Peyer's patch (tissue), 4 donors: ENCODE measurements around the gene DUSP7. TPM values are rescaled to one million over a fixed set of nuclear protein-coding genes. Genes with fewer than 3 reads are reported as not detected.

Experiments used
- DNase-seq, 3 donors: peaks; one replicate each; pipeline ENCODE4 v3.0.0-alpha.2; 2017 to 2019
- H3K27ac ChIP-seq, 4 donors: fragments of 200-600 bp; sonication (generic); one replicate each; pipeline ENCODE4 v1.5.1; 2016 to 2019
- H3K27me3 ChIP-seq, 2 donors: fragments of 200-600 bp; sonication (generic); one replicate each; pipeline ENCODE4 v1.5.1; 2019
- H3K36me3 ChIP-seq, 3 donors: fragments of 200-600 bp; sonication (generic); one replicate each; pipeline ENCODE4 v1.5.1; 2016 to 2019
- H3K4me1 ChIP-seq, 4 donors: fragments of 200-600 bp; sonication (generic); one replicate each; pipeline ENCODE4 v1.5.1; 2016 to 2019
- H3K4me3 ChIP-seq, 4 donors: fragments of 200-600 bp; sonication (generic); 1 replicate in 3 of 4; 2 replicates in 1 of 4; pipeline ENCODE4 v1.5.1; 2016 to 2019; ENCODE audit warnings: mild to moderate bottlenecking in 1 of 4
- H3K9me3 ChIP-seq, 4 donors: fragments of 200-600 bp; sonication (generic); one replicate each; pipeline ENCODE4 v1.5.1; 2016 to 2019; ENCODE audit warnings: mild to moderate bottlenecking in 1 of 4
- POLR2A ChIP-seq, 2 donors: fragments of 450-650 bp; IDR thresholded peaks; one replicate each; pipeline ENCODE4 v1.5.1; 2017; ENCODE audit warnings: antibody characterized with exemption in 2 of 2, mild to moderate bottlenecking in 2 of 2, moderate library complexity in 2 of 2
- total RNA-seq, 4 donors: library from RNA; depleted of rRNA; stranded (reverse); fragments of >200 nt; gene quantifications; one replicate each; pipeline ENCODE4 v1.1.0, GENCODE V29; 2016
- TF ChIP-seq, protein P1 (sequence below), 6 experiments: fragments of 450-650 bp in 4 of 6; fragments of 200-600 bp in 2 of 6; sonication (generic) in 1 of 6; IDR thresholded peaks; one replicate each; pipeline ENCODE4 v1.5.1; 2017 to 2019; ENCODE audit warnings: antibody characterized with exemption in 6 of 6, mild to moderate bottlenecking in 3 of 6, moderate library complexity in 1 of 6

The DUSP7 gene
- total RNA-seq, 4 donors from 2014 or later, result 3.3 to 7.1 (median 6.0) TPM

DNA sequence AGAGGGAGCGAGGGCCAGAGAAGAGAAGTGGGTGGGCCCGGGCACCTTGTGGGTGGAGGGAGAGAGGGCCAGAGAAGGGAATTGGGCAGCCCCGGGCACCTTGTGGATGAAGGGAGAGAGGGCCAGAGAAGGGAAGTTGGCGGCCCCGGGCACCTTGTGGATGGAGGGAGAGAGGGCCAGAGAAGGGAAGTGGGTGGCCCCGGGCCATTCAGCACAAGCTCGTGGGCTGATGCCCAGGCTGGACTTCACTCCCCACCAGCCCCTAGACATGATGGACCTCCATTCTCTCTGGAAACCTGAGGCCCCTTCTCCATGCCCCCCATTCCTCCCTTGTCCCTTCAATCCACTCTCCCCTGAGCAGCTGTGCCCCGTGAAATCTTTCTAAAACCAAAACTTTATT lies 15.8 kb downstream of the DUSP7 start:
- TF ChIP-seq, protein P1, sequence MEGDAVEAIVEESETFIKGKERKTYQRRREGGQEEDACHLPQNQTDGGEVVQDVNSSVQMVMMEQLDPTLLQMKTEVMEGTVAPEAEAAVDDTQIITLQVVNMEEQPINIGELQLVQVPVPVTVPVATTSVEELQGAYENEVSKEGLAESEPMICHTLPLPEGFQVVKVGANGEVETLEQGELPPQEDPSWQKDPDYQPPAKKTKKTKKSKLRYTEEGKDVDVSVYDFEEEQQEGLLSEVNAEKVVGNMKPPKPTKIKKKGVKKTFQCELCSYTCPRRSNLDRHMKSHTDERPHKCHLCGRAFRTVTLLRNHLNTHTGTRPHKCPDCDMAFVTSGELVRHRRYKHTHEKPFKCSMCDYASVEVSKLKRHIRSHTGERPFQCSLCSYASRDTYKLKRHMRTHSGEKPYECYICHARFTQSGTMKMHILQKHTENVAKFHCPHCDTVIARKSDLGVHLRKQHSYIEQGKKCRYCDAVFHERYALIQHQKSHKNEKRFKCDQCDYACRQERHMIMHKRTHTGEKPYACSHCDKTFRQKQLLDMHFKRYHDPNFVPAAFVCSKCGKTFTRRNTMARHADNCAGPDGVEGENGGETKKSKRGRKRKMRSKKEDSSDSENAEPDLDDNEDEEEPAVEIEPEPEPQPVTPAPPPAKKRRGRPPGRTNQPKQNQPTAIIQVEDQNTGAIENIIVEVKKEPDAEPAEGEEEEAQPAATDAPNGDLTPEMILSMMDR (IDR thresholded peaks at IDR 0.05), result no peak
- TF ChIP-seq POLR2A (IDR thresholded peaks at IDR 0.05), result no peak
- H3K4me1 ChIP-seq, result no peaks in the 10 kb centered on the region
- no peaks in the 10 kb centered on the region for H3K27me3 ChIP-seq
- no peaks in the 10 kb centered on the region for H3K9me3 ChIP-seq
- H3K36me3 ChIP-seq, result no peaks in the 10 kb centered on the region
- H3K27ac ChIP-seq, result no peak overlapping the region
- H3K4me3 ChIP-seq, result no peak overlapping the region
- no peak for DNase-seq

DNA sequence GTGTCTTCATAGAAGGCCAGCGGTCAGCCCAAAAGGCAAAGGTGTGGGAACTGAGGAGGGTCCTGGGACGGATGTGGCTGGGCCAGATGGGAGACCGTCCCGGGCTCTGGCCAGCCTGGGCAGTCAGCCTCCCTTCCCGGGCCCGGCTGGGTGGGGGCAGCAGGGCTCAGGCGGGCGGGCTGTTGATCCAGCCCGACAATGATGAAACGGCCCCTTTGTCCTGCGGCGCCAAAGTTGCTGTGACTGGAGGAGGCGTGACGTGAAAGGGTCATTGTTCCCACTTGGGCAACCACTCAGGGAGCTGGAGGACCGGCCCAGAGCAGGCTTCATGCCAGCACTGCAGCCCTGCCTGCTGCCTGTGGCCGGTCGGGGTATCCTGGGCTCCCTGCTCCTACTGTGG lies 16.5 kb downstream of the DUSP7 start:
- H3K27ac ChIP-seq, result no peak overlapping the region
- TF ChIP-seq, protein P1 (IDR thresholded peaks at IDR 0.05), result no peak
- TF ChIP-seq POLR2A (IDR thresholded peaks at IDR 0.05), result no peak
- H3K4me1 ChIP-seq, result no peaks in the 10 kb centered on the region
- H3K4me3 ChIP-seq, result no peak overlapping the region
- peak in 1 of 3 donors; percentile 53 for DNase-seq
- no peaks in the 10 kb centered on the region for H3K9me3 ChIP-seq
- H3K27me3 ChIP-seq, result no peaks in the 10 kb centered on the region
- no peaks in the 10 kb centered on the region for H3K36me3 ChIP-seq

DNA sequence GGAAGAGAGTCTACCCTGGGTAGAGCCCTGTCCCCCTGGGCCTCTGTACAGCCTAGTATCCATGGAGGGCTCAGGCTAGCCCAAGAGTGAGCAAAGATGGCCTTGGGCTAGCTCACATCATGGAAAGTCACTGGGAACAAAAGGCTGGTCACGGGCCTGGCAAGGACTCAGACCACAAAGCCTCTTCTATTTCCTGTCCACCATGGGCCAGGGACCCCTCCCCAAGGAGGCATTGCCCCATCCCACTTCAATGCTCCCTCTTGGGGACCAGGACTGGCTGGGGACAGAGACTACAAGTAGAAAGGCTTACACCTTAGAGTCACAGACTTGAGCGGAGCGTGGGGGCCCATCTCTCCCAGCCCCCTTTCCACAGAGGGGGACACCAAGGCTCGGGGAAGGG lies 16.9 kb downstream of the DUSP7 start:
- no peaks in the 10 kb centered on the region for H3K4me1 ChIP-seq
- no peaks in the 10 kb centered on the region for H3K9me3 ChIP-seq
- DNase-seq, result no peak
- TF ChIP-seq POLR2A (IDR thresholded peaks at IDR 0.05), result no peak
- TF ChIP-seq, protein P1 (IDR thresholded peaks at IDR 0.05), result no peak
- H3K36me3 ChIP-seq, result no peaks in the 10 kb centered on the region
- H3K27ac ChIP-seq, result no peak overlapping the region
- no peak overlapping the region for H3K4me3 ChIP-seq
- no peaks in the 10 kb centered on the region for H3K27me3 ChIP-seq

DNA sequence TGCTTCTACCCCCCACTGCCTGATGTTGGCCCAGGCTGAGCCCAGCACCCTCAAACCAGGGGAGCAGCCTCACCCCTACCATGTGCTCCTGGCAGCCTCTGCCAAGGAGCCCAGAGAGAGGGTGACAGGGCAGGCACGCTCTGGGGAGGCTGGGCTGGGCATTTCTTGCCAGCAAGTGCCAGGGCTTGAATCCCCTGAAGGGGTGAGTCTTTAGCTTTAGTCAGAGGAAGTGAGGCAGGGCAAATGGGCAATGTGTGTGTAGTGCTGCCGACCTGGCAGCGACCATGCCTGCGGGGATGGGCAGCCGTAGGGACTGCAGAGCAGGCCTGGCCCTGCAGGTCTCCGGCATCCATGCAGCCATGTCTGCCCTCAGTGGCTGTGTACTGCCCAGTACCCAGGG lies 18.1 kb downstream of the DUSP7 start:
- H3K27me3 ChIP-seq, result no peaks in the 10 kb centered on the region
- H3K27ac ChIP-seq, result no peak overlapping the region
- no peaks in the 10 kb centered on the region for H3K36me3 ChIP-seq
- H3K9me3 ChIP-seq, result no peaks in the 10 kb centered on the region
- no peak for DNase-seq
- TF ChIP-seq, protein P1 (IDR thresholded peaks at IDR 0.05), result no peak
- TF ChIP-seq POLR2A (IDR thresholded peaks at IDR 0.05), result no peak
- no peak overlapping the region for H3K4me3 ChIP-seq
- H3K4me1 ChIP-seq, result no peaks in the 10 kb centered on the region

DNA sequence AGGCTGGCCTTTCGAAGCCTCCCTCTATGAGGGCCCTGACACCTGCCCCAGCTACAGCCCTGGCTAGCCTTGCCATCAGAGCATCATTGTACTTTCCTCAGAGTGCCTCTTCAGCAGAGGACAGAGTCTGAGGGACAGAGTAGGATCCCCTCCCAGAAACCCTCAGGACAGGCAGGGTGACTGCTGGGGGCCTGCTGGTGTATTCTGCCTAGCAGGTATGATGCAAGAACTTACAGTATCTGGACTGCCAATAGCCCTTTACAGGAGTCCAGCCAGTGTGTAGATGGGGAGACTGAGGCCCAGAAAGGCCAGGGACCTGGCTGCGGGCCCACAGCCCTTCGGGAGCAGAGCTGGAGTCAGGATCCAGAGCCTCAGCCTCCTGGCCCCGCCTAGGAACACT lies 19.1 kb downstream of the DUSP7 start:
- no peak for TF ChIP-seq POLR2A (IDR thresholded peaks at IDR 0.05)
- TF ChIP-seq, protein P1 (IDR thresholded peaks at IDR 0.05), result no peak
- Histone ChIP-seq H3K27ac (no peak overlapping the region), H3K9me3 (no peaks in the 10 kb centered on the region), H3K4me3 (no peak overlapping the region), H3K36me3 (no peaks in the 10 kb centered on the region), H3K4me1 (no peaks in the 10 kb centered on the region), H3K27me3 (no peaks in the 10 kb centered on the region)
- DNase-seq, result no peak

DNA sequence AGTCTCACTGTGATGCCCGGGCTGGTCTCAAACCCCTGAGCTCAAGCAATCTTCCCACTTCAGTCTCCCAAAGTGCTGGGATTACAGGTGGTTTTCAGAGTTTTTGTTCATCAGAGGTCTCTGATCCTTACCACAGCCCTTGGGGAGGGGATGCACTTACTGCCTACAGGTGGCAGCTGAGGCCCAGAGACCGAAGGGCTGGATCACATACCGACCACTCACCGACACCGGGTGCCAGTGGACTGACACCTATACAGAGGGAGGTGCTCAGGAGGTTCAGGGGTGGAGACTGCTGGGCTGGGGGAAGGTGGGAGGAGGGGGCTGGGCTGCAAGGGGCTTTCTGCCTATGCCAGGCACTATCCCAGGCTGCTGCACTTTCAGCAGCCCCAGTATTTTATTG lies 19.5 kb downstream of the DUSP7 start:
- Histone ChIP-seq H3K9me3 (no peaks in the 10 kb centered on the region), H3K27ac (no peak overlapping the region), H3K4me1 (no peaks in the 10 kb centered on the region), H3K36me3 (no peaks in the 10 kb centered on the region), H3K4me3 (no peak overlapping the region), H3K27me3 (no peaks in the 10 kb centered on the region)
- no peak for TF ChIP-seq POLR2A (IDR thresholded peaks at IDR 0.05)
- TF ChIP-seq, protein P1 (IDR thresholded peaks at IDR 0.05), result no peak
- DNase-seq, result no peak
